Measurements from ENCODE around the gene LNPK. TPM values are rescaled to one million over a fixed set of nuclear protein-coding genes. Genes with fewer than 3 reads are reported as not detected.

The LNPK gene
- total and polyA plus RNA-seq, 9 of the 15 experiments (the other 6 are each of a cell fraction or from before 2014, with no cell fraction given), result 6.4 to 40.4 (median 21.3) TPM

DNA sequence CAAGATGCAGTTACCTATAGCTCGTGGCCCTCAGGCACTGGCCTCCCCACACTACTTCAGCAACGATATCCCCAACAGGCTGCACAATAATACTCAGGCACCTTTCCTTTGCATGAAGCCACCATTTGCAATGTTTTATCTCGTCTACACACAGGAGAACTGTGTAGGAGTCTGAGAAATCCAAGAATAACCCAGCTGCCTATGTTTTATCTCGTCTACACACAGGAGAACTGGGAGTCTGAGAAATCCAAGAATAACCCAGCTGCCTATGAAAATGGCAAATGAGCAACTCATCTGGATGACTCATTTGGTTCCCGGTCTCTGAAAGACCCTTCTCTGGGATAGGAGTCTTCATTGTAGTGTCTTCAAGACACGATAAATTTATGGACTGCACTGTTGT lies 18.3 kb upstream of the LNPK start (continued):
- TF ChIP-seq, protein P1, sequence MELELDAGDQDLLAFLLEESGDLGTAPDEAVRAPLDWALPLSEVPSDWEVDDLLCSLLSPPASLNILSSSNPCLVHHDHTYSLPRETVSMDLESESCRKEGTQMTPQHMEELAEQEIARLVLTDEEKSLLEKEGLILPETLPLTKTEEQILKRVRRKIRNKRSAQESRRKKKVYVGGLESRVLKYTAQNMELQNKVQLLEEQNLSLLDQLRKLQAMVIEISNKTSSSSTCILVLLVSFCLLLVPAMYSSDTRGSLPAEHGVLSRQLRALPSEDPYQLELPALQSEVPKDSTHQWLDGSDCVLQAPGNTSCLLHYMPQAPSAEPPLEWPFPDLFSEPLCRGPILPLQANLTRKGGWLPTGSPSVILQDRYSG (tag; conservative IDR thresholded peaks at IDR 0.05; ENCODE audit: low read depth), result no peak
- TF ChIP-seq, protein P2, sequence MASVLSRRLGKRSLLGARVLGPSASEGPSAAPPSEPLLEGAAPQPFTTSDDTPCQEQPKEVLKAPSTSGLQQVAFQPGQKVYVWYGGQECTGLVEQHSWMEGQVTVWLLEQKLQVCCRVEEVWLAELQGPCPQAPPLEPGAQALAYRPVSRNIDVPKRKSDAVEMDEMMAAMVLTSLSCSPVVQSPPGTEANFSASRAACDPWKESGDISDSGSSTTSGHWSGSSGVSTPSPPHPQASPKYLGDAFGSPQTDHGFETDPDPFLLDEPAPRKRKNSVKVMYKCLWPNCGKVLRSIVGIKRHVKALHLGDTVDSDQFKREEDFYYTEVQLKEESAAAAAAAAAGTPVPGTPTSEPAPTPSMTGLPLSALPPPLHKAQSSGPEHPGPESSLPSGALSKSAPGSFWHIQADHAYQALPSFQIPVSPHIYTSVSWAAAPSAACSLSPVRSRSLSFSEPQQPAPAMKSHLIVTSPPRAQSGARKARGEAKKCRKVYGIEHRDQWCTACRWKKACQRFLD (CRISPR knock-in tag; IDR thresholded peaks at IDR 0.05), result no peak
- TF ChIP-seq GATAD2B (IDR thresholded peaks at IDR 0.05; ENCODE audit: borderline replicate concordance) (peak; percentile 14; the same call in 1 of the 2 replicates), FOXM1 (IDR thresholded peaks at IDR 0.05; ENCODE audit: low read depth) (peak; percentile 11; the same call in 1 of the 2 replicates), FOXM1 (CRISPR knock-in tag; IDR thresholded peaks at IDR 0.05; ENCODE audit: low read depth) (no peak), SMARCE1 (IDR thresholded peaks at IDR 0.05) (0 out of 2 replicates have a peak, but pooled peaks have one; percentile 43), PHB (CRISPR knock-in tag; IDR thresholded peaks at IDR 0.05) (no peak), NELFE (IDR thresholded peaks at IDR 0.05; ENCODE audit: insufficient read depth, insufficient read length) (no peak), ELF4 (CRISPR knock-in tag; IDR thresholded peaks at IDR 0.05) (0 out of 2 replicates have a peak, but pooled peaks have one; percentile 5), ZNF75A (CRISPR knock-in tag; IDR thresholded peaks at IDR 0.05) (no peak), MEF2D (tag; conservative IDR thresholded peaks at IDR 0.05; ENCODE audit: low read depth) (peak; percentile 92), PTTG1 (tag; IDR thresholded peaks at IDR 0.05; ENCODE audit: low read depth) (no peak), RNF2 (IDR thresholded peaks at IDR 0.05) (no peak), JUND (IDR thresholded peaks at IDR 0.05; ENCODE audit: borderline replicate concordance, low read depth, low read length) (peak; percentile 89), JUND (tag; IDR thresholded peaks at IDR 0.05; ENCODE audit: borderline replicate concordance, low read depth, low read length) (peak; percentile 87; the same call in 2 of the 3 replicates), KLF16 (IDR thresholded peaks at IDR 0.05) (peak; percentile 64; the same call in 1 of the 2 replicates)

Measured in K562 (cell line).